HG03045 (cell line): ENCODE data around the gene PLOD2.

Experiments used
- ATAC-seq: cut with Tn5 transposase; IDR thresholded peaks from one replicate; pipeline ENCODE4 v1.9.1; 2021; ENCODE audit warnings: mild to moderate bottlenecking, moderate library complexity; ENCODE audit not compliant: unreplicated experiment

Gene PLOD2

GRCh38 chr3:146102885-146103284 lies 58.1 kb downstream of the PLOD2 start:
- ATAC-seq: no peak

GRCh38 chr3:146101538-146101937 lies 59.4 kb downstream of the PLOD2 start:
- no peak for ATAC-seq

DNA sequence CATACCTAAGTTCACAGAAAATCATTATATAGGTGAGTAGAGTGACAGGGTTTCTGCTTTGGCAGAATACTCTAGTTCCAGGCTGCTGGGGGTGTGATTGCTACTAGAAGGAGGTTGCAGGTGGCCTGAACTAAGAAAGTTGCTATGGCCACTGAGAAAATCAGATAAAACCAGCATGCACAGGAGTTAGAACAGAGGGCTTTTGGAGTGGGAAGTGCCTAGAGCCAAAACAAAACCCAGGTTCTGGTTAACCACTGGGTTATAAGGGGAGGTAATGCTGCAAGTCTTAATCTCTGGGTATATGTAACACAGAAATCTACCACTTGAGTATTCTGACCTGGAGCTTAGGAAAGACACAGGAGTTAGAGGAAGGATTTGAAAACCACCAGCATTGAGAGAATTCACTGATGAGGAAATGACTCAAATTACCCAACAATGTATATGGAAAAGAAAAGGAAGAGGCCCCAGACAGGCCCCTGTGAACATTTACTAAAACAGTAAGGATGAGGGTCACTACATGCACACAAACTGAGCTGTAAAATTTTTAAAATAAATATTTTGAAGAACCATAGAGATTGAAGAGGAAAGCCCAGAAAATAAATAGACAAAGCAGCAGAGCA lies 60.0 kb downstream of the PLOD2 start:
- no peak for ATAC-seq

DNA sequence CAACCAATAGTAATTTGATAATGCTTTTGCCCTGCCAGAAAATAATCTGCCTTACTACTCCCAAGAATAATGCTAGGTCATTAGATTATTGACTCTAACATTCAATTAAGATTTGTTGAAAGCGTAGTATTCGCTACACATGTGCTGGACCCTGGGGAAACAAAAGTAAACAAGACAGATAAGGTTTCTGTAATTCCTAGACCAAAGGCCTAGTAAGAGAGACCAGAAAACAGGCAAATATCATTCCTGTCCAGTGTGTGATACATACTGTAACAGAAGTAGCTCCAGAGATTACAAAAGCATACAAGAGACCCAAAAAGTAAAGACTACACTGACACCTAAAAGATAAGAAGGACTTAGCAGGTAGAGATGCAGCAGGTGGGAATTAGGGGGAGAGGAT lies 60.8 kb downstream of the PLOD2 start:
- no peak for ATAC-seq

DNA sequence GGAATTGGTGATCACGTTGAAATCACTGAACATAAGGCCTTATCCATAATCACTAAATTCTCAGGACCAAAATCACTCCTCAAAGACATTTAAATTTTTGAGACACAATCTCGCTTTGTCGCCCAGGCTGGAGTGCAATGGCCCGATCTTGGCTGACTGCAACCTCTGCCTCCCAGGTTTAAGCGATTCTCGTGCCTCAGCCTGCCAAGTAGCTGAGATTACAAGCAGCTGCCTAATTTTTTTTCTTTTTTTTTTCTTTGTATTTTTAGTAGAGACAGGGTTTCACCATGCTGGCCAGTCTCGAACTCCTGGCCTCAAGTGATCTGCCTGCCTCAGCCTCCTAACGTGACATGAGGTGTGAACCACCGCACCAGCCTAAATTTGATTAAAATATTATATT lies 61.7 kb downstream of the PLOD2 start:
- ATAC-seq: no peak

DNA sequence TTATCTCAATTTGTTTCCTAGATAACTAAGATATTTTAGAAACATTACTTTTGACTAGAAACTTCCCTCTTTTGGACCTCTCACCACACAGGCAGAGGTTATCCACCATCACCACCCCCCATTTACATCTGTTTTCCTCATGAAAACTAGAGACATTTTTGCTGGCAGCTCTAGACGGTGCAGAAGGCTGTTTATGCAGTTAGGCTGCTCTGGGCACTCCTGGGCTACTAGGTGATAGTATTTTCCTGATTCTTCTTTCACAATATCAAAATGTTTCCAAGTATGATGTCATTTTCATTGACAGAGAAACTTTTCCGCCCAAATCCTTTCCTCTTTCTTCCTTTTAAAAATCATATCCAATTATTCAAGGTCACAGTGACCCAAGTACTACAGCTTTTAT lies 67.1 kb downstream of the PLOD2 start:
- ATAC-seq: no peak

- ATAC-seq: no peak
Observed at GRCh38 chr3:146092230-146092629, 68.8 kb downstream of the PLOD2 start.

DNA sequence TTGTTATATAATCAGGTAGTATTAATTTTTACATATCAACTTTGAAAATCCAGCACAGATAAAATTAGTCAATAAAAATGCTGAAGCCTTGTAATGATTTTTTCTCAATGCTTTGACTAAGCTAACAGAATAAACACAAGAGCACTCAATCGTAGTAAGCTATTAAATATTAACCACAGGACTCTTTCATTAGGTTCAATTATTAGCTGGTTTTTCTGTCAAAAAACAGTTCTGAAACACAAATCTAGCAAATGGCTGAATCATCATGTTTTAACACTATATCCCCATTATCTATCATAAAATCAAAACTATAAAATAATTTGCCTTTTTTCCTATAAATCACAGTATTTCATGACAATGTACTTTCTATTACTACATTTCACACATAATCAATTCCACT lies 69.6 kb downstream of the PLOD2 start:
- ATAC-seq: no peak

DNA sequence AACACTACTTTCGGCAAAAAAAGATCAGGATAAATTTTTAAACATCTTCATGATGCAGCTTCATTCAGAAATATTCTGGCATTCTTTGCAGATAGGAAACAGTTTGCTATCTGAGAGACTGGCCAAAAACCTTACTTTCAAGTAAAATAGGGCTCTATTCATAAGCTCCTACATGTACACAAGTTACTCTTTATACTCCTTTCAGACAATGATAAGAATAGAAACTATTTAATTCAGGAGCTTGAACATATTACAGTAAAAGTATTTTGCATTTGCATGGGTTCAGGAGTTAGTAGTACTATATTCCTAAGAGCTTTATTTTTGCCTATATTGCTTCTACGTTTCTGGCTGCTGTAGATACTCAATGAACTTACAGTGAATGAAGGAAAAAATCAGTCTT lies 70.5 kb downstream of the PLOD2 start:
- ATAC-seq: no peak

- ATAC-seq: no peak
Observed at GRCh38 chr3:146088840-146089239, 72.1 kb downstream of the PLOD2 start.

- no peak for ATAC-seq
Observed at GRCh38 chr3:146087116-146087515, 73.9 kb downstream of the PLOD2 start.

GRCh38 chr3:146086211-146086610 lies 74.8 kb downstream of the PLOD2 start:
- no peak for ATAC-seq

DNA sequence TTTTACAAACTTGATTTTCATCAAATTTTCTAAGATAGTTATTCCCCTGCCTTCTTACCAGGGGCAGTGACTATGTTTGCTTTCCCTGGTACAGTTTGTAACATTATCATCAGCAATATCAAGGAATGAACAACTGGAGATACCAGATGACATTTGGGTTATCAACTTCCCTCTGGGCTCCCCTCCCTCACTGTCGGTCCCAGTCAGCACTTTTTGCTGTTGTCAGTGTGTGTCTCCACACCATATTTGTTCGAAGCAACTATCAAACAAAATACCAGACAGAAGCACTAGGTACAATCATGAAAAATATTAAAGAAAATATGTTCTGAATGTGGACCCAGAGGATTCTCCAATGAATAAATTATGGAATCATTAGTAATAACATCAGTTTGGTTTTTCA lies 75.3 kb downstream of the PLOD2 start:
- no peak for ATAC-seq

DNA sequence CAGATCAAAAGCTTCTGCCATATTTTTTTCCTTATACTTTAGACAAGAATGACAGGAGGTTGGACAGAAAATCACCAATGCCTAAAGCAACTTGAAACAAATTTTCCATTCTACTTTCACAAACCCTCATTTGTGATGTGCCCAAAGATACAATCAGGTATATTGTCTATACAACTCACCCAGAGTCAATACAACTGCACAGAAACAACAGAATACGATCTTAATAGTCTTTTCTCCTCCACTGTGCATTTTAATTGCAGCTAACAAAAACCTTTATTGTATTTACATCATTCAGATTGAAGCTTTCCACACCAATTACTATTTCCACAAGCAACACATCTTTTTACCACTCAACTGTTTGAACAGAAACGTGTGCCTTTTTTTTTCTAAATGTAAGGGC lies 80.4 kb downstream of the PLOD2 start:
- no peak for ATAC-seq

GRCh38 chr3:146078031-146078430 lies 83.0 kb downstream of the PLOD2 start:
- no peak for ATAC-seq

- ATAC-seq: no peak
Observed at GRCh38 chr3:146077181-146077580, 83.8 kb downstream of the PLOD2 start.

DNA sequence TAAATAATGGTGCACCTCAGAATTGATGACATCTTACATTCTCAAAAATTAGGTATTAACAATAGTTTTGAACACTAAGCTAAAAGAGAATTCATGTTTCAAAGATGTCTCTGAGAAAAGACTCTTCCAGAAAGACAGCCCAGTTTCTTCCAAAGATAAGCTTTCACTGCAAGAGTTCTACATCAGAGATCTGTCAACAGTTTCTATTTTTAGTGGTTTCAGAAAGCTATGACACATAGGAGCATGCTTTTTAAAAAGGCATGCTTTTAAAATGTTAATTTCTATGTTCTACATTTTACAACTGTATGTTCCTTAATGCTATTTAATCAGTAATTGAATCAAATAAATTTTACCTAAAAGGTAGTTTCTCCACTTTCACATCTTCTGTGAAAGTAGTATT lies 88.2 kb downstream of the PLOD2 start:
- ATAC-seq: no peak

- ATAC-seq: no peak
Observed at GRCh38 chr3:146072061-146072460, 88.9 kb downstream of the PLOD2 start.

DNA sequence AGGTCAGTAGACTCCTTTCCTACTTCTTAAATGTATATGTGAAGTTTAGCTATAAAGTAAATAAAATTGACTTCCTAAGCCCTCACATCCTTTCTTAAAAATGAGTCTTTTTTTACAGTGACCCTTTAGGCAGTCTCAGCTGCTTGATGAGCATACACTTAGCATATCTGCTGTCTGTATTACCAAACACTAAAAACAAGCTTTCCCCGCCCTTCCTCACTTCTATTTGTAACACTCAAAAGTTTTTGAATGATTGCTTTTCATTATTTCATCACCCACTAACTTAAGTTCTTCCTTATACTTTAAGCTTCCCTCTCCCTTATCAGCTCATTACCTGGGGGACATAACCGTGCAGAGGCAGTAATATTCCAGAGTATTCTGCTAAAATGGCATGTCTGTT lies 89.4 kb downstream of the PLOD2 start:
- ATAC-seq: no peak

GRCh38 chr3:146067048-146067447 lies 93.9 kb downstream of the PLOD2 start:
- no peak for ATAC-seq

DNA sequence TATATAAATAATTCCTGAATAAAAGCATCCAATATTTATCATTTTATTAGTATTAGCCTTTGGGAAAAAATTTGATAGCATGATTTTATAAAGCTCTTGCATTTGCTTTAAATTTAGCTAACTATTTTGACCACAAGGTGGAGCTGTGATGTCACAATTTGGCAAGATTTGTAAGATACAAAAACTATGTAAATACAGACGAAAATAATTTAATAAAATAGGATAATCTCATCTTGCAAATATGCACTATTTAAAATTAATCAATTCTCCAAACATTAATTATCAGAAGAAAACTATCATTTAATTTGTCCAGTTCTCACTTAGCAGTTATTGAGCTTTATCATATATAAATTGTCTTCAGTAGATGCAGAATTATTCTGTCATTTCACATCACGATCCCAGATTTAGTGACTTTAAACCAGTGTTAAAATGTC lies 95.4 kb downstream of the PLOD2 start:
- no peak for ATAC-seq

DNA sequence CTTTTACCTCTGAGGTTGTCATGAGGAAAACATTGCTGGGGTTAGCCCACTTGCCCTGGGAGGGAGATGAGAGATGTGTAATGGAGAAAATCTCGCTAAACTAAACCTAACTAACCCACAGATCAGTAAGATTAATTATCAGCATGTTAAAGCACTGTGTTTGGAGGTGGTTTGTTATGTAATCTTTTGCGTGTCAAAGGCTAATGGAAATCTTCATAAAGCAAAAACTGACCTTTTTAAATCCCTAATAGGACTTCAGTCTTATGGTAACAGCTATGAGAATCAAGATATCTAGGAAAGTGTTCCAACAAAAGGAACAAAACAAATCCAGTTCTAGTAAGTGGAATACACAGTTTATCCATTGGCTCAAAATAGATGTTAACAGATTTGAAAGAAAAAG lies 102.7 kb downstream of the PLOD2 start:
- no peak for ATAC-seq

- ATAC-seq: no peak
Observed at GRCh38 chr3:146052791-146053310, 108.1 kb downstream of the PLOD2 start.
